HAP-1 (cell line): ENCODE measurements around the gene LPCAT2.

Experiments used
- DNase-seq, 2 experiments: peaks; one replicate each; pipeline ENCODE4 v3.0.0-alpha.2; 2016 to 2020; ENCODE audit warnings: low spot score in 2 of 2
- H3K27me3 ChIP-seq: fragments of 250-450 bp; sonication (Bioruptor Pico); 2 replicates; pipeline ENCODE4 v1.5.1; 2020; ENCODE audit warnings: low read depth, mild to moderate bottlenecking, moderate library complexity
- H3K36me3 ChIP-seq: fragments of 250-450 bp; sonication (Bioruptor Pico); replicated peaks from 2 replicates; pipeline ENCODE4 v1.5.1; 2020; ENCODE audit warnings: mild to moderate bottlenecking
- H3K4me1 ChIP-seq: fragments of 250-450 bp; sonication (Bioruptor Pico); 2 replicates; pipeline ENCODE4 v1.5.1; 2020; ENCODE audit warnings: mild to moderate bottlenecking
- H3K4me3 ChIP-seq: fragments of 250-450 bp; sonication (Bioruptor Pico); 2 replicates; pipeline ENCODE4 v1.5.1; 2020; ENCODE audit warnings: mild to moderate bottlenecking, moderate library complexity
- H3K9me3 ChIP-seq: fragments of 250-450 bp; sonication (Bioruptor Pico); 2 replicates; pipeline ENCODE4 v1.5.1; 2020; ENCODE audit warnings: mild to moderate bottlenecking, moderate library complexity
- in situ Hi-C: fragments of 300-500 bp; cut with MboI; formaldehyde crosslinking; loops from 3 replicates; pipeline ENCODE4 v1.14.3; 2020; ENCODE audit warnings: low sequenced_read_pairs, inconsistent platforms, mixed read lengths

Gene LPCAT2

GRCh38 chr16:55529018-55529417 is 20.1 kb downstream of the LPCAT2 start:
- H3K36me3 ChIP-seq = no peaks in the 10 kb centered on the region
- H3K27me3 ChIP-seq = no peaks in the 10 kb centered on the region
- H3K4me1 ChIP-seq = peaks cover 5% of the 10 kb centered on the region
- no peaks in the 10 kb centered on the region for H3K9me3 ChIP-seq
- no peak for DNase-seq
- no peak overlapping the region for H3K4me3 ChIP-seq
- in situ Hi-C loops = no loop called here

- Histone ChIP-seq H3K4me3 (no peak overlapping the region), H3K36me3 (no peaks in the 10 kb centered on the region), H3K4me1 (no peaks in the 10 kb centered on the region; the same call in 1 of the 2 replicates), H3K9me3 (no peaks in the 10 kb centered on the region), H3K27me3 (no peaks in the 10 kb centered on the region)
- DNase-seq = no peak
- in situ Hi-C loops = no loop called here
Observed at GRCh38 chr16:55530316-55530856, 21.5 kb downstream of the LPCAT2 start.

GRCh38 chr16:55532227-55532626 is 23.4 kb downstream of the LPCAT2 start:
- H3K9me3 ChIP-seq = no peaks in the 10 kb centered on the region
- H3K4me1 ChIP-seq = no peaks in the 10 kb centered on the region
- DNase-seq = no peak
- in situ Hi-C loops = no loop called here
- H3K4me3 ChIP-seq = no peak overlapping the region
- H3K27me3 ChIP-seq = no peaks in the 10 kb centered on the region
- H3K36me3 ChIP-seq = no peaks in the 10 kb centered on the region

GRCh38 chr16:55534756-55535155 is 25.9 kb downstream of the LPCAT2 start:
- H3K4me1 ChIP-seq = no peaks in the 10 kb centered on the region
- H3K4me3 ChIP-seq = no peak overlapping the region
- no peaks in the 10 kb centered on the region for H3K9me3 ChIP-seq
- no peaks in the 10 kb centered on the region for H3K36me3 ChIP-seq
- no peak for DNase-seq
- H3K27me3 ChIP-seq = no peaks in the 10 kb centered on the region
- in situ Hi-C loops = no loop called here

- Histone ChIP-seq H3K4me3 (no peak overlapping the region), H3K9me3 (no peaks in the 10 kb centered on the region), H3K4me1 (no peaks in the 10 kb centered on the region), H3K27me3 (no peaks in the 10 kb centered on the region), H3K36me3 (no peaks in the 10 kb centered on the region)
- DNase-seq = no peak
- in situ Hi-C loops = no loop called here
Observed at GRCh38 chr16:55539049-55539448, 30.2 kb downstream of the LPCAT2 start.

GRCh38 chr16:55539488-55539887 is 30.6 kb downstream of the LPCAT2 start:
- DNase-seq = no peak
- in situ Hi-C loops = no loop called here
- H3K9me3 ChIP-seq = no peaks in the 10 kb centered on the region
- no peaks in the 10 kb centered on the region for H3K27me3 ChIP-seq
- no peaks in the 10 kb centered on the region for H3K36me3 ChIP-seq
- H3K4me1 ChIP-seq = no peaks in the 10 kb centered on the region
- H3K4me3 ChIP-seq = no peak overlapping the region

GRCh38 chr16:55540221-55540620 is 31.3 kb downstream of the LPCAT2 start:
- H3K36me3 ChIP-seq = no peaks in the 10 kb centered on the region
- no peak overlapping the region for H3K4me3 ChIP-seq
- H3K4me1 ChIP-seq = no peaks in the 10 kb centered on the region
- no peaks in the 10 kb centered on the region for H3K27me3 ChIP-seq
- no peaks in the 10 kb centered on the region for H3K9me3 ChIP-seq
- DNase-seq = no peak
- in situ Hi-C loops = no loop called here

GRCh38 chr16:55542459-55543082 is 33.7 kb downstream of the LPCAT2 start:
- H3K9me3 ChIP-seq = no peaks in the 10 kb centered on the region
- H3K4me1 ChIP-seq = no peaks in the 10 kb centered on the region
- H3K4me3 ChIP-seq = no peak overlapping the region
- H3K27me3 ChIP-seq = no peaks in the 10 kb centered on the region
- in situ Hi-C loops = no loop called here
- DNase-seq = no peak
- H3K36me3 ChIP-seq = no peaks in the 10 kb centered on the region

GRCh38 chr16:55543472-55543871 is 34.6 kb downstream of the LPCAT2 start:
- H3K4me1 ChIP-seq = no peaks in the 10 kb centered on the region
- no peak overlapping the region for H3K4me3 ChIP-seq
- H3K27me3 ChIP-seq = no peaks in the 10 kb centered on the region
- in situ Hi-C loops = no loop called here
- DNase-seq = no peak
- no peaks in the 10 kb centered on the region for H3K9me3 ChIP-seq
- no peaks in the 10 kb centered on the region for H3K36me3 ChIP-seq

GRCh38 chr16:55552621-55553020 is 43.7 kb downstream of the LPCAT2 start:
- Histone ChIP-seq H3K4me1 (no peaks in the 10 kb centered on the region), H3K36me3 (no peaks in the 10 kb centered on the region), H3K9me3 (no peaks in the 10 kb centered on the region), H3K4me3 (no peak overlapping the region), H3K27me3 (no peaks in the 10 kb centered on the region)
- DNase-seq = no peak
- in situ Hi-C loops = no loop called here

- in situ Hi-C loops = no loop called here
- no peaks in the 10 kb centered on the region for H3K4me1 ChIP-seq
- no peaks in the 10 kb centered on the region for H3K36me3 ChIP-seq
- no peak overlapping the region for H3K4me3 ChIP-seq
- no peaks in the 10 kb centered on the region for H3K9me3 ChIP-seq
- no peak for DNase-seq
- H3K27me3 ChIP-seq = no peaks in the 10 kb centered on the region
Observed at GRCh38 chr16:55555436-55555835, 46.6 kb downstream of the LPCAT2 start.

- DNase-seq = no peak
- no peak overlapping the region for H3K4me3 ChIP-seq
- H3K9me3 ChIP-seq = no peaks in the 10 kb centered on the region
- H3K4me1 ChIP-seq = no peaks in the 10 kb centered on the region
- H3K27me3 ChIP-seq = no peaks in the 10 kb centered on the region
- H3K36me3 ChIP-seq = no peaks in the 10 kb centered on the region
- in situ Hi-C loops = no loop called here
Observed at GRCh38 chr16:55557186-55557585, 48.3 kb downstream of the LPCAT2 start.

- no peak for DNase-seq
- in situ Hi-C loops = no loop called here
- H3K9me3 ChIP-seq = no peaks in the 10 kb centered on the region
- no peak overlapping the region for H3K4me3 ChIP-seq
- H3K27me3 ChIP-seq = no peaks in the 10 kb centered on the region
- no peaks in the 10 kb centered on the region for H3K4me1 ChIP-seq
- H3K36me3 ChIP-seq = no peaks in the 10 kb centered on the region
Observed at GRCh38 chr16:55559233-55559632, 50.4 kb downstream of the LPCAT2 start.

GRCh38 chr16:55559933-55560516 is 51.2 kb downstream of the LPCAT2 start:
- Histone ChIP-seq H3K36me3 (no peaks in the 10 kb centered on the region), H3K27me3 (no peaks in the 10 kb centered on the region), H3K9me3 (no peaks in the 10 kb centered on the region), H3K4me3 (no peak overlapping the region), H3K4me1 (no peaks in the 10 kb centered on the region)
- in situ Hi-C loops = no loop called here
- no peak for DNase-seq
